BE2C (cell line): Measurements from ENCODE around the gene PREX1.

ENCODE experiments used
- DNase-seq: peaks from one replicate; pipeline ENCODE4 v3.0.0-alpha.2; 2020
- H3K27me3 ChIP-seq: fragments of 250-450 bp; sonication (Bioruptor Pico); 2 replicates; pipeline ENCODE4 v1.5.1; 2020; ENCODE audit warnings: mild to moderate bottlenecking
- H3K36me3 ChIP-seq: fragments of 250-450 bp; sonication (Bioruptor Pico); 2 replicates; pipeline ENCODE4 v1.5.1; 2020; ENCODE audit warnings: mild to moderate bottlenecking
- H3K4me1 ChIP-seq: fragments of 250-450 bp; sonication (Bioruptor Pico); 2 replicates; pipeline ENCODE4 v1.5.1; 2020
- H3K4me3 ChIP-seq: 2 replicates; pipeline ENCODE4 v1.5.1; 2011; ENCODE audit warnings: low read depth, low read length
- H3K9me3 ChIP-seq: fragments of 250-450 bp; sonication (Bioruptor Pico); 2 replicates; pipeline ENCODE4 v1.5.1; 2020
- TF ChIP-seq, protein P1 (sequence below): IDR thresholded peaks from 2 replicates; pipeline ENCODE4 v1.5.1; 2012; ENCODE audit warnings: mild to moderate bottlenecking, low read depth, low read length

The PREX1 gene

DNA sequence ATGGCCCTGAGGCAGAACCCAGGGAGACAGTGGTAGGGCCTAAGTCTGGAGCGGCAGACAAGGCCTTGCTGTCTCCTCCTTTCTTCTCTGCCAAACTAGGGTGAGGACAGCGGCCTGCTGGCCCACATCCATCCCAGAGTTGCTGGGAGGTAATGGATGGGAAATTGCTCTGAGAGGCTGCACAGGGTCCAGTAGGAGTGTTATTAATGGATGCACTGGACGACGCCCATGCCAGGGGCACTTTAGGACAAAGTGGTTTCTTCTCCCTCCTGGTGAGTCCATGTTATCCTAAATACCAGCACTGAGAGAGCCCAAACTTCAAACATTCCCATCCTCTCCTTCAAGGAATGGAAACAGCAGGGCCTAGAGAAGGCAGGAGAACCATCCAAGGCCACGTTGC, 28.3 kb upstream of the PREX1 start:
- H3K36me3 ChIP-seq, result no peaks in the 10 kb centered on the region
- no peaks in the 10 kb centered on the region for H3K4me1 ChIP-seq
- no peak for DNase-seq
- no peak overlapping the region for H3K4me3 ChIP-seq
- H3K27me3 ChIP-seq, result no peaks in the 10 kb centered on the region
- TF ChIP-seq, protein P1, sequence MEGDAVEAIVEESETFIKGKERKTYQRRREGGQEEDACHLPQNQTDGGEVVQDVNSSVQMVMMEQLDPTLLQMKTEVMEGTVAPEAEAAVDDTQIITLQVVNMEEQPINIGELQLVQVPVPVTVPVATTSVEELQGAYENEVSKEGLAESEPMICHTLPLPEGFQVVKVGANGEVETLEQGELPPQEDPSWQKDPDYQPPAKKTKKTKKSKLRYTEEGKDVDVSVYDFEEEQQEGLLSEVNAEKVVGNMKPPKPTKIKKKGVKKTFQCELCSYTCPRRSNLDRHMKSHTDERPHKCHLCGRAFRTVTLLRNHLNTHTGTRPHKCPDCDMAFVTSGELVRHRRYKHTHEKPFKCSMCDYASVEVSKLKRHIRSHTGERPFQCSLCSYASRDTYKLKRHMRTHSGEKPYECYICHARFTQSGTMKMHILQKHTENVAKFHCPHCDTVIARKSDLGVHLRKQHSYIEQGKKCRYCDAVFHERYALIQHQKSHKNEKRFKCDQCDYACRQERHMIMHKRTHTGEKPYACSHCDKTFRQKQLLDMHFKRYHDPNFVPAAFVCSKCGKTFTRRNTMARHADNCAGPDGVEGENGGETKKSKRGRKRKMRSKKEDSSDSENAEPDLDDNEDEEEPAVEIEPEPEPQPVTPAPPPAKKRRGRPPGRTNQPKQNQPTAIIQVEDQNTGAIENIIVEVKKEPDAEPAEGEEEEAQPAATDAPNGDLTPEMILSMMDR, result no peak
- no peaks in the 10 kb centered on the region for H3K9me3 ChIP-seq

DNA sequence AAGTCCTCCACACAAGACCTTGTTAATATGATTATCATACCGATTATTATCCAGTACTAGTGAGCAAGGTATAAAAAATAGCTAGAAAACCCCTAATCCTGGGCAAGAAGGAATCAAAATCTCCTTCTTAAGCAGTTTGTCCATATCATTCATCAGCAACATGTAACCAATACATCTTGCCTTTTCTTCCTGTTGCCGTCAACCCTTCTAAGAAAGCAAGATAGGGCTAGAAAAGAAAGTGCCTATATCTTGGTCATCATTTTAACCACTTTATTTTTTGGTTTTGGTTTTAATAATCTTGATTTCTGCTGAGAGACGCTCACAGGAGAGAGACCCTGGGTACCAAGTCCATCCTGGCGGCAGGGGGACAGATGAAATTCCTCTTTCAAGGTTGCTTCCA, 27.2 kb upstream of the PREX1 start:
- TF ChIP-seq, protein P1, result no peak

DNA sequence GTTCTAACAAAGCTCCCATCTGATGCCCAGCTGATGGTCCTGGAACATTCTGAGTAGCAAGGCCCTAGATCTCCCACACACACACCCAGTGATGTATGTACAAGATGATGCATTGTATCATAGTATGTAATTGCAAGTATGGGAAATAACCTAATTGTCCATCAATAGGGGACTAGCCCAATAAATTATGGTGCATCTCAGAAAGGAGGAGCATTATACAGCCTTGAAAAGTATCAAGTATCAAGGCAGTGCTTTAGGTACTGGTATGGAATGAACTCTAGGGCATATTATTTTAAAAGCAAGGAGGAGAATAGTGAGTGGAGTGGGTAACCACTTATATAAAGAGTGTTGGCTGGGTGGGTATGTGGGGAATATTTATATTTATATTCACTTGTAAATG, 24.8 kb upstream of the PREX1 start:
- Histone ChIP-seq H3K27me3 (no peaks in the 10 kb centered on the region), H3K9me3 (no peaks in the 10 kb centered on the region), H3K36me3 (no peaks in the 10 kb centered on the region), H3K4me3 (no peak overlapping the region), H3K4me1 (no peaks in the 10 kb centered on the region)
- TF ChIP-seq, protein P1, result no peak
- no peak for DNase-seq

More for the DNA sequence above, 27.2 kb upstream of the PREX1 start:
- H3K27me3 ChIP-seq, result no peaks in the 10 kb centered on the region
- no peak for DNase-seq
- H3K4me1 ChIP-seq, result no peaks in the 10 kb centered on the region
- no peaks in the 10 kb centered on the region for H3K9me3 ChIP-seq
- no peak overlapping the region for H3K4me3 ChIP-seq
- no peaks in the 10 kb centered on the region for H3K36me3 ChIP-seq

DNA sequence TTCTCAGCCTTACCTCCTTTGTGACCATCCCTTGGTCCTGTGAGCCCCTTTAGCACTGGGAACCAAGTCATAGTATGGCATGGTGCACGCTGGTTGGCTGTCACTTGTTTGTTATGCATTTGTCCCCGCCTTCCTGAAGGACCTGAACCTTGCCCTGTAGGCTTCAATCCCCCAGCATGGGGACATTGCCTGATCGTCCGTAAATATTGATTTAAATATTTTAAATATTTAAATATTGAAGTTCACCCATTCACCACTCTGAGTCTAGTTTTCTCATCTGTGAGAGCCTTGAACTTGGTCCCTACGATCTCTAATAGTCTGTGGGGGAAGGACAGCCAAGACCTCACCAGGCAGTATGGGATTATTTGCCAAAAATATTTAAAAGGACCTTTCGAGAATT, 23.8 kb upstream of the PREX1 start:
- Histone ChIP-seq H3K27me3 (no peaks in the 10 kb centered on the region), H3K9me3 (no peaks in the 10 kb centered on the region), H3K36me3 (no peaks in the 10 kb centered on the region), H3K4me1 (no peaks in the 10 kb centered on the region), H3K4me3 (no peak overlapping the region)
- DNase-seq, result no peak
- TF ChIP-seq, protein P1, result no peak

DNA sequence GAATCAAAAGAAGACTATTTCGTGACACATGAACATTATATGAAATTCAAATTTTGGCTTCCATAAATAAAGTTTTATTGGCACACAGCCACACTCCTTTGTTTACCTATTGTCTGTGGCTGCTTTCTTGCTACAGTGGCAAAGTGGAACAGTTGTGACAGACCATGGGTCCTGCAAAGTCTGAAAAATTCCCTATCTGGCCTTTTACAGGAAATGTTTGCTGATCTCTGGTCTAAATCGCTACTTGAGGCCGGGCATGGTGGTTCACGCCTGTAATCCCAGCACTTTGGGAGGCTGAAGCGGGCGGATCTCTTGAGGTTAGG, 23.1 kb upstream of the PREX1 start:
- no peaks in the 10 kb centered on the region for H3K27me3 ChIP-seq
- no peak overlapping the region for H3K4me3 ChIP-seq
- H3K36me3 ChIP-seq, result no peaks in the 10 kb centered on the region
- H3K9me3 ChIP-seq, result no peaks in the 10 kb centered on the region
- no peak for DNase-seq
- TF ChIP-seq, protein P1, result no peak
- no peaks in the 10 kb centered on the region for H3K4me1 ChIP-seq

DNA sequence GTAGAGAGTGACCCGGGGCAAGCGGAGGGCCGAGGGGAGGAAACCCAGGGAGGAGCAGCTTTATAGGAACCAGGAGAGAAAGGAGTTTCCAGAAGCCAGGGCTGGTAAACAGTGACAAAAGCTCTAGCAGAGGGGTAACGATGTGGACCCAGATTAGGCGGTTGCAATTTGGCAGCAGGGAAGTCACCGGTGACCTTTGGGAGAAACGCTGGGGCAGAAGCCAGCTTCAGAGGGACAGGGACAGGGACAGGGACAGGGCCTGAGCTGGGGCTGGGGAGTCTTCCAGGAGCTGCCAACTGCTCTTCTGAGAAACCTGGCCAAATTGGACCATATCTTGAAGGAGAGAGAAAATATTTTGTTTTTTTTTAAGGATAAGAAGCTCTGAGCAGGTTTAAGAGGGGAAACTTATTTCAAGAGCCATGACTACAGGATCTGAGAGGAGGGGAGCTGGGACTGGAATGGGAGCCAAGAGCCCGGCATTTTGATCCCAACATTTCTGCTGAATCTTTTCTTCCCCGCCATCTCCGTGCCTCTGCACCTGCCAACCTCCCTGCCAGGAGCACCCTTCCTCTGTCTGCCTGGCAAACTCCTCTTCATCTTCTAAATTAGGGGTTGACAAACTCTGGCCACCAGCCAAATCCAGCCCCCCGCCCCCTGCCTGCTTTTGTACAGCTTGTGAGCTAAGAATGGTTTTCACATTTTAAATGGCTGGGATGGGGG, 22.6 kb upstream of the PREX1 start:
- H3K4me1 ChIP-seq, result no peaks in the 10 kb centered on the region
- TF ChIP-seq, protein P1, result no peak
- no peaks in the 10 kb centered on the region for H3K36me3 ChIP-seq
- no peaks in the 10 kb centered on the region for H3K27me3 ChIP-seq
- H3K9me3 ChIP-seq, result no peaks in the 10 kb centered on the region
- no peak overlapping the region for H3K4me3 ChIP-seq
- DNase-seq, result no peak
